OCI-LY3 (cell line): ENCODE data around the gene ARHGAP15.

Source experiments
- EZH2phosphoT487 ChIP-seq: fragments of 200-600 bp; shearing (Covaris generic); IDR thresholded peaks from 2 replicates; pipeline ENCODE4 v1.6.1; 2018; ENCODE audit warnings: antibody characterized with exemption, mixed run types, low read depth
- TF ChIP-seq, protein P1 (sequence below): fragments of 200-600, 300-600 bp; sonication (generic); IDR thresholded peaks from 2 replicates; pipeline ENCODE4 v1.5.1; 2014; ENCODE audit warnings: antibody characterized with exemption, low read length, low read depth

DNA sequence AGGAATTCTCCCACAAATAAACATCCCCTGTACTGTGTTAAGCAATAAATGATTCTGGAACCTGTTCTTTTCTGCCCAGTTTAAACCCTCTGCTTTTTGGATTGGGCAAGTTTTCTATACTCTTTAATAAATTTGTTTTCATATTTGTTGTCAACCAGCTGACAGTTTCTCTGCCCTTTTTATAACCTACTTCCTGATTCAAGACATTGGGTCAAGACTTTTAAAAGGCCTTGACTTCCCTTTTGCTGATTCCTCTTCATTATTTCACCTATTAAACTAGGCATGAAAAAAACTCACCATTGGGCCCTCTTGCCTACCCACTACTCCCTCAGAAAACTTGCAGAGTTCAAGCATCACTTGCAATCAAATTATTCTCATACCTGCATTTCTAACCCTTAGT is 459.5 kb downstream of the ARHGAP15 start:
- TF ChIP-seq, protein P1, sequence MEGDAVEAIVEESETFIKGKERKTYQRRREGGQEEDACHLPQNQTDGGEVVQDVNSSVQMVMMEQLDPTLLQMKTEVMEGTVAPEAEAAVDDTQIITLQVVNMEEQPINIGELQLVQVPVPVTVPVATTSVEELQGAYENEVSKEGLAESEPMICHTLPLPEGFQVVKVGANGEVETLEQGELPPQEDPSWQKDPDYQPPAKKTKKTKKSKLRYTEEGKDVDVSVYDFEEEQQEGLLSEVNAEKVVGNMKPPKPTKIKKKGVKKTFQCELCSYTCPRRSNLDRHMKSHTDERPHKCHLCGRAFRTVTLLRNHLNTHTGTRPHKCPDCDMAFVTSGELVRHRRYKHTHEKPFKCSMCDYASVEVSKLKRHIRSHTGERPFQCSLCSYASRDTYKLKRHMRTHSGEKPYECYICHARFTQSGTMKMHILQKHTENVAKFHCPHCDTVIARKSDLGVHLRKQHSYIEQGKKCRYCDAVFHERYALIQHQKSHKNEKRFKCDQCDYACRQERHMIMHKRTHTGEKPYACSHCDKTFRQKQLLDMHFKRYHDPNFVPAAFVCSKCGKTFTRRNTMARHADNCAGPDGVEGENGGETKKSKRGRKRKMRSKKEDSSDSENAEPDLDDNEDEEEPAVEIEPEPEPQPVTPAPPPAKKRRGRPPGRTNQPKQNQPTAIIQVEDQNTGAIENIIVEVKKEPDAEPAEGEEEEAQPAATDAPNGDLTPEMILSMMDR: no peak
- TF ChIP-seq EZH2phosphoT487: no peak
